ENCODE data around the gene TEX48.

Gene TEX48

GRCh38 chr9:114666851-114667250, 15.1 kb downstream of the TEX48 start:
- no peak for DNase-seq (ENCODE audit: low read depth in 3 of 3)

DNA sequence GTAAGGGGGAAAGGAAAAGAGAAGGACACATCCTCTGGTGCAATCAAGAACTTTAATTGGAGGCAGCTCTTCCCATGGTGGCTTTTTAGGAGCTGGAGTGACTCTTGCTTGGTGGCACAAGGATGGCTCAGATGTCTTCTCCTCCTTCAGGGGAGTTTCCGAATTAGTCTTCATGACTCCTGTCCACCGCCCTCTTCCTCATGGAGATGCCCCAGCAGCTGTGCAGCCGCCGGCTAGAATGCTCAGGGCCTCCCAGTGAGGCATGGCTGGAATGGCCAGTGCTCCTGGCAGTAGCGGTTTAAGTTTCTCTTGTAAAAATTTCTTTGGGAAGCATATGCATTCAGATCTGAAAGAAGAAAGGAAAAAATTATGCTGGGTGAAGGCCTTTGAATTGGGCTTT, 15.6 kb downstream of the TEX48 start:
- DNase-seq (ENCODE audit: low read depth in 3 of 3) = no peak

DNA sequence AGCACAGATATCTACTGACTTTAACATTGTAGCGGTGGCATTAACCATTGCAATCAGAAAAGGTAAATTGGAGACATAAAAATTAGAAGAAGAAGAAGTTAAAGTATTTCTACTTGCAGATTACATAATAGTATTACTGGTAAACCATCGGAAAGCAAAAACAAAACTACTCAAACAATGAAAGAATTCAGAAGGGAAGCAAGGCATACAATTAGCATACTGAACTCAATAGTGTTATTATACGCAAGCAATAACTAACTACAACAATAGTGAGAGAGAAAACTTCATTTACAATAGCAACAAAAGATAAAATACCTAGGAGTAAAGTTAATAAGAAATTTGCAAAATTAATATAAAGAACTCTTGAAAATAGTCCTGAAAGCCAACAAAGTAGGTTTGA, 17.8 kb downstream of the TEX48 start:
- no peak for DNase-seq (ENCODE audit: low read depth in 3 of 3)

- peak; percentile 34 to 52 (median 39) for DNase-seq (ENCODE audit: low read depth in 3 of 3)
Observed at GRCh38 chr9:114662081-114662989, 19.7 kb downstream of the TEX48 start.

GRCh38 chr9:114657705-114658104, 24.3 kb downstream of the TEX48 start, which contains the start of gene TEX53:
TSS of gene TEX53 (minus strand) at chr9:114657805. CDS start at chr9:114657774, 31 bp downstream.
- no peak for DNase-seq (ENCODE audit: low read depth in 3 of 3)

GRCh38 chr9:114656301-114656700, 25.7 kb downstream of the TEX48 start:
- DNase-seq (ENCODE audit: low read depth in 3 of 3) = no peak

GRCh38 chr9:114655689-114656088, 26.3 kb downstream of the TEX48 start:
- no peak for DNase-seq (ENCODE audit: low read depth in 3 of 3)

DNA sequence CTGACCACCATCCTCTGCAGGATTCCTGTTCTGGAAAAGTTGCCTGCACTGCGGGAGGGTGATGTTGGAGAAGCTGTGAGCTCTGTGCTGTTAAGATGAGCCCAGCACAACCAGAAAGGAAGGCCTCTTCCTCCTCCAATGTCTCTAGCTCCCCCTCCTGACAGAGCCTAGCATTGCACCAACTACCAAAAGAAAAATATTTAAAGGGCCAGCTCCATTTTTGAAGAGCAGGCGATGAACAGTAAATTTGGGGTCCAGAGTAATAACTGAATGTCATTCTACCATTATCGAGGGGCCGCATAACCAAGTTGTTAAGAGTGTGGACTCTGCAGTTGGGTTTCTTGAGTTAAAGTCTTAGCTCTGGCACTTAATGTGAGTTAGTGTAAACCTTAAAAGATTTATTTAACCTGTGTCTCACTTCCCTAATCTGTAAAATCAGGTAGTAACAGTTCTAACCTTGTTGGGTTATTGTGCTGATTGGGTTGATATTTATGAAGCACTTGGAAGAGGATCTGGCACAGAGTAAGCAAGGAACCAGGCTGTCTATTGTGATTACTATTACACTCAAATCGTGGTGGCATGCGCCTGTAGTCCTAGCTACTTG, 28.3 kb downstream of the TEX48 start:
- peak; percentile 44 to 70 (median 50) for DNase-seq (ENCODE audit: low read depth in 3 of 3)

DNA sequence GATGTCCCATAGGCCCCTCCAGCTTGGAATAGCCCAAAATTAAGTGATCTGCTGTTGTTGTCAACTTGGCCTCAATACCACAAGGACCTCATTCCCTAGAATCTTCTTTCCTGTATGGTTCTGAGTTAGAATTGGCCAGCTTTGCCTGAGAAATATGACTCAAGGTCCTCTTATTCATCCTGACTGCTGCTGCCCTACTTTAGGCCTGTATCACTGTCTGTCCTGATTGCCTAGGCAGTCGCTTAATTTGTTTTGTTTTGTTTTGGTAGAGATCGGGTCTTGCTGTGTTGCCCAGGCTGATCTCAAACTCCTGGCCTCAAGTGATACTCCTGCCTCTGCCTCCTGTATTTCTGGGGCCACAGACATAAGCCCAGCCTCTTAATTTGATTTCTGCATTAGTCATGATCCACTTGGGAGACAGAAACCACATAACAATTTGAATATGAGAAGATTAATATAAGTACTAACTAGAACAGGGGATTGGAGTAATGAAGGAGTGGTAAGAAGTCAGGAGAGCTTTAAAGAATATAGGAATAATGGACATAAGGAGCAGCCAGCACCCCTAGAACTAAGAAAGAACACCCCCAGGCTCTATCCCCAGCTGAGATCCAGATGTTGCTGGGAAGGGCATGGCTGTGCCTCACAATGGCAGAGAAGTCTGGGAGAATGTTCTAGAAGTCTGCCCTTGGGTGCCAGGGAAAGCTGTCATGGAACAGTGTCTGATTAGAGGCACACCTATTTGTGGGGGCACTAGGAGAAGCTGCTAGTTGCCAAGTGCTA, 29.0 kb downstream of the TEX48 start:
- DNase-seq (ENCODE audit: low read depth in 3 of 3) = no peak

DNA sequence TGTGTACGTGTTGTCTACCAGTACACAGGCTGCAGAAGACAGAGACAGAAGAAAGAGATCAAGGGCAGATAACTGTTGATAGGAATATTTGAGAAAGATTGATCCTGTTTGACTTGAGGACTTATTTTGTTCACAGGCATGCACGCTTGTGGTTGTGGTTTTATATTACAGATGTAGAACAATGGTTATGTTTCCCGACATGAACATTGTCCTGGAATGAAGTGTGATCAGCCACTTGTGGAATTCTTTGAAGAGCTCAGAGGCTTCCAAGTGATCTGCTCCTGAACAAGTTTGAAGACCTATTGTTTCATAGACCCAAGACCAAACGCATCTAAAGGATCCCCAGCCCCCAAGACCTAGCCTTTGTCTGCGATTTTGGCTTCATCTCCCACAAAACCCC, 38.1 kb downstream of the TEX48 start:
- DNase-seq (ENCODE audit: low read depth in 3 of 3) = no peak

GRCh38 chr9:114643001-114643400, 39.0 kb downstream of the TEX48 start:
- no peak for DNase-seq (ENCODE audit: low read depth in 3 of 3)

GRCh38 chr9:114641967-114642366, 40.0 kb downstream of the TEX48 start:
- DNase-seq (ENCODE audit: low read depth in 3 of 3) = no peak

DNA sequence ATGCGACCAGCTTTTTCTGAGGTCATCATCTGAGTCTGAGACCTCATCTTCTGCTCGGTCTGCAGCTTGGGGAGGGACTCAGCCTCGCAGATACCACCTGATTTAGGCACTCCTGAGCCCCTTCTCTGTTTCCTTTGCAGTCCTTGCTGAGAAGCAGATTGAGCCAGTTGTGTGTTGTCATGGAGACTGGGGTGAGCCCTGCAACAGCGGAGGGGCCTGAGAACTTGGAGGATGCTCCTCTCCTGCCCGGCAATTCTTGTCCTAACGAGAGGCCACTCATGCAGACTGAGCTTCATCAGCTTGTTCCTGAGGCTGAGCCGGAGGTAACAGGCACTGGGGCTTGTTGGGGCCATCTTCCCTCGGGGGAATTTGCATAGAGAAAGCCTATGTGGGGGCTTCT, 43.6 kb downstream of the TEX48 start:
- no peak for DNase-seq (ENCODE audit: low read depth in 3 of 3)

DNA sequence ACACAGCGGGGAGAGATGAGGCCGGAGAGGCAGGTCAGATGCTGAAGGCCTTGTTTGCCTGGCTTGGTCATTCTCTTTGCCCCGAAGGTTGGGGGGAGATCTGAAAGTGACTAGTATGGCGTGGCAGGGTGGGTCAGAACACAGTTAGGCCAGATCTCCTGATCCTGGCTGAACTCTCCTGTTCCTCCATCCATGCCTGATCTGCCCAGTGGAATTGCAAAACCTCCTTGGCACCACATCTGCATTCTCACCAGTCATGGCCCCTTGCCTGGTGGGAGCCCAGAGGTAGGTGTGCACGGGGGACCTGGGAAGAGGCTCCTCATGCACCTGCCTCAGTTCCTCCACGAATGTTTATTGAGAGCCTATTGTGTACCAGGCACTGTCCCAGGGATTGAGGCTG, 47.6 kb downstream of the TEX48 start:
- DNase-seq (ENCODE audit: low read depth in 3 of 3) = no peak

- DNase-seq (ENCODE audit: low read depth in 3 of 3) = no peak
Observed at GRCh38 chr9:114633438-114634089, 48.4 kb downstream of the TEX48 start.

- no peak for DNase-seq (ENCODE audit: low read depth in 3 of 3)
Observed at GRCh38 chr9:114631166-114631565, 50.8 kb downstream of the TEX48 start.

DNA sequence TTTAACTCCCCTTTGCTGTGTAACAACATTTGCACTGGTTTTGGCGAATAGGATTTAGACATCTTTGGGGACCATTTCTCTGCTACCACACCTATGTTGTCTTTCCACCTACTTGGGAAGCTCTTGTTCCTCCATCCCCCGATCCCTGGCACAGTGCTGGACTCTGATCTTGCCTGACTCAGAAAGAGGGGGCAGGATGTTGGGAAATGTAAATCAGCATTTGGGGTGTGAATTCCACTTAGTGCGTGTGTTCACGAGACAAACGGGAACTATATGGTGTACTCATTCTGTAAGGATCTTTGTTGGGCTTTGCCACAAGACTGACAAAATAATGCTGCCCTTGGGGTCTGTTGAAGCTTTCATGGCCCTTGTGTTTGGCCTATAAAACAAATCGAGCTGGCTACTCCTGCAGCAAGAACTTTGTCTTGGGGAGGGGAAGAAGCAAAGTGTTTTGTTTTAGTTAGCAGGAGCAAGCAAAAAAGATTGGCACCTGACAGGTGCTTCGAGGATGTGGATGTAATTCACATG, 52.4 kb downstream of the TEX48 start:
- DNase-seq (ENCODE audit: low read depth in 3 of 3) = no peak

- no peak for DNase-seq (ENCODE audit: low read depth in 3 of 3)
Observed at GRCh38 chr9:114627553-114627952, 54.4 kb downstream of the TEX48 start.

DNA sequence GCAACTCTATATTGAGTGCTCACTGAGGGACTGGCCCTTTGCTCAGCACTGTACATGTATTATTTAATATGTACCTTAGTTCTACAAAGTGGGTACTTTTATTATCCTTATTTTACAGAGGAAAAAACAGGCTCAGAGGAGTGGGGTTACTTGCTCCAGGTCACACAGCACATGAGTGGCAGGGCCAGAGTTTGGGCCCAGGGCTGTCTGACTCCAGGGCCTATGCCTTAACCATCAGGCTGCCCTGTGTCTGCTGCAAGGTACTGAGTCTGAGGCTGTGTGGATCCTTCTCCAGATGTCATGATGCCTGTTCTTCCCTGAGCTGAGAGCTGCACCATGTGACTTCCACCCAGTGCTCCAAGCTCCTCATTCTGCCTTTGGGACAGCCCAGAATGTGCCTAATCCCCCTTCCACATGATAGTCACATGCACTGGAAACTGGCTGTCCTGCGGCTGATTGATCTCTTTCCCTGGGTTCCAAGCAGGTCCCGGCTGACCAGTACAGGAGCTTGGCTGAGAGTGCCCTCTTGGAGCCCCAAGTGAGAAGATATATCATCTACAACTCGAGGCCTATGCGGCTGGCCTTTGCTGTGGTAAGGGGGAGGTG, 55.5 kb downstream of the TEX48 start:
- no peak for DNase-seq (ENCODE audit: low read depth in 3 of 3)

GRCh38 chr9:114624677-114625076, 57.3 kb downstream of the TEX48 start:
- no peak for DNase-seq (ENCODE audit: low read depth in 3 of 3)

- no peak for DNase-seq (ENCODE audit: low read depth in 3 of 3)
Observed at GRCh38 chr9:114621975-114622609, 59.9 kb downstream of the TEX48 start.
